ENCODE data around the gene ZNF311. TPM values are rescaled to one million over a fixed set of nuclear protein-coding genes. Genes with fewer than 3 reads are reported as not detected.
"Not testable (repeated sequence)": the region's sequence is repeated elsewhere in the genome, so short reads cannot be mapped to it uniquely, and the experiment has no call there.

ZNF311 gene
- total RNA-seq, 1 donor, result 1.3 TPM

DNA sequence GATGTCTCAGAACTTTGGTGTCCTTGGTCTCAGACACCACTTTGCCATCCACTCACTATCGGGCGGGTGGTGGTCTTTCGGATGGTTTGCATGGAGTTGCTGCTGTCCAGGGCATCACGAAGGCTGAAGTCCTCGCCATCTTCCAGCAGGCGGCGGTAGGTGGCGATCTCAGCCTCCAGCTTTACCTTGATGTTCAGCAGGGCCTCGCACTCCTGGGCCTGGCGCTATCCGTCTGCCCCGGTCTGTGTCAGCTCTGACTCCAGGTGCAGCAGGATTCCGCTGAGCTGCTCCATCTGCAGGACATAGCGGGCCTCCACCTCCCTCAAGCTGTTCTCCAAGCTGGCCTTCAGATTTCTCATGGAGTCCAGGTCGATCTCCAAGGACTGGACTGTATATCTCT, 36.0 kb downstream of the ZNF311 start:
- no peak for DNase-seq (ENCODE audit: low read depth)
- no peak overlapping the region for H3K4me3 ChIP-seq (ENCODE audit: low read depth, low read length)
- TF ChIP-seq, protein P1, sequence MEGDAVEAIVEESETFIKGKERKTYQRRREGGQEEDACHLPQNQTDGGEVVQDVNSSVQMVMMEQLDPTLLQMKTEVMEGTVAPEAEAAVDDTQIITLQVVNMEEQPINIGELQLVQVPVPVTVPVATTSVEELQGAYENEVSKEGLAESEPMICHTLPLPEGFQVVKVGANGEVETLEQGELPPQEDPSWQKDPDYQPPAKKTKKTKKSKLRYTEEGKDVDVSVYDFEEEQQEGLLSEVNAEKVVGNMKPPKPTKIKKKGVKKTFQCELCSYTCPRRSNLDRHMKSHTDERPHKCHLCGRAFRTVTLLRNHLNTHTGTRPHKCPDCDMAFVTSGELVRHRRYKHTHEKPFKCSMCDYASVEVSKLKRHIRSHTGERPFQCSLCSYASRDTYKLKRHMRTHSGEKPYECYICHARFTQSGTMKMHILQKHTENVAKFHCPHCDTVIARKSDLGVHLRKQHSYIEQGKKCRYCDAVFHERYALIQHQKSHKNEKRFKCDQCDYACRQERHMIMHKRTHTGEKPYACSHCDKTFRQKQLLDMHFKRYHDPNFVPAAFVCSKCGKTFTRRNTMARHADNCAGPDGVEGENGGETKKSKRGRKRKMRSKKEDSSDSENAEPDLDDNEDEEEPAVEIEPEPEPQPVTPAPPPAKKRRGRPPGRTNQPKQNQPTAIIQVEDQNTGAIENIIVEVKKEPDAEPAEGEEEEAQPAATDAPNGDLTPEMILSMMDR (IDR thresholded peaks at IDR 0.05; ENCODE audit: insufficient read depth, low read length), result no peak

DNA sequence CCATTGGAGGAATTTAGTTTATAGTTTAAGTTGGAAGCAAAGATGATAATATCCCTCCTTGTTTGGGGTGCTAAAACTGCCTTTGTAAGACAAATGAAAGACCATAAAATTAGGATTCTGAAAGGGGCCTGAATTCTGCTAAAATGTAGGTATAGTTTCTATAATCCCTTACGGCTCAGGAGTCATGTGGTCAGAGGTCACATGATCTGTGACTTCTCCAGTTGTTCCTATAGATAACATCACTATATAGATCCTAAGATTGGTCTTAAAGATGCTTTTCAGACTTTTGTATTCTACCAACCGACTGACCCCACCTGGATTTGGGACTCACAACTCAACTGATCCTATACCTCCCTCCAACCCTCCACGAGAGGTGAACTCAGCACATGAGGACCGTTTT, 36.6 kb downstream of the ZNF311 start:
- TF ChIP-seq, protein P1 (IDR thresholded peaks at IDR 0.05; ENCODE audit: insufficient read depth, low read length), result no peak
- no peak overlapping the region for H3K4me3 ChIP-seq (ENCODE audit: low read depth, low read length)
- DNase-seq (ENCODE audit: low read depth), result no peak

DNA sequence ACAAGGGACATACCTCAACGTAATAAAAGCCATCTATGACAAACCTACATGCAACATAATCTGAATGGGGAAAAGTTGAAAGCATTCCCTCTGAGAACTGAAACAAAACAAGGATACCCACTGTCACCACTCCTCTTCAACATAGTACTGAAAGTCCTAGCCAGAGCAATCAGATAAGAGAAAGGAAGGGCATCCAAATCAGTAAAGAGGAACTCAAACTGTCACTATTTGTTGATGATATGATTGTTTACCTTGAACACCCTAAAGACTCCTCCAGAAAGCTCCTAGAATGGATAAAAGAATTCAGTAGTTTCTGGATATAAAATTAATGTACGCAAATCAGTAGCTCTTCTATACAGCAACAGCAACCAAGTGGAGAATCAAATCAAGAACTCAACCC, 39.4 kb downstream of the ZNF311 start:
- no peak for DNase-seq (ENCODE audit: low read depth)
- TF ChIP-seq, protein P1 (IDR thresholded peaks at IDR 0.05; ENCODE audit: insufficient read depth, low read length), result no peak
- H3K4me3 ChIP-seq (ENCODE audit: low read depth, low read length), result no peak overlapping the region

DNA sequence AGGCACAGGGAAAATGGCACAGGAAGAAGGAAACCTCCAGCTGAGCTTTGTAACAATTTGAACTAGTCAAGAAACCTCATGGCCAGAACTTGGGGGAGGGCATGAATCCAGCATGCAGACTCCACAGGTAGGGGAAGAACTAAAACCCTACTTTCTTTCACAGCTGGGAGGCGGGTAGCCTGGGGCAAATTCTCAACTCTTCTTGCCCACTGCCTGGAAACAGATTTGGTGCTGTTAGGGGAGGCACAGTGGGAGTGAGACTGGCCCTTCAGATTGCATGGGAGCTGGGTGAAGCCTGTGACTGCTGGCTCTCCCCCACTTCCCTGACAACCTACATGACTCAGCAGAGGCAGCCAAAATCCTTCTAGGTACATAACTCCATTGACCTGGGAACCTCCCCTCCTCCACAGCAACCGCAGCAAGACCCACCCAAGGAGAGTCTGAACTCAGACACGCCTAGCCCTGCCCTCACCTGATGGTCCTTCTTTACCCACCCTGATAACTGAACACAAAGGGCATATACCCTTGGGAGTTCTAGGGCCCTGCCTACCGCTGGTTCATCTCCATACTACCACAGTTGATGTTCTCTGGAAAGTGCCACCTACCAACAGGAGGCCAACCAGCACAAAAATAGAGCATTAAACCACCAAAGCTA, 44.1 kb downstream of the ZNF311 start:
- TF ChIP-seq, protein P1 (IDR thresholded peaks at IDR 0.05; ENCODE audit: insufficient read depth, low read length), result no peak
- no peak for DNase-seq (ENCODE audit: low read depth)
- no peak overlapping the region for H3K4me3 ChIP-seq (ENCODE audit: low read depth, low read length)

DNA sequence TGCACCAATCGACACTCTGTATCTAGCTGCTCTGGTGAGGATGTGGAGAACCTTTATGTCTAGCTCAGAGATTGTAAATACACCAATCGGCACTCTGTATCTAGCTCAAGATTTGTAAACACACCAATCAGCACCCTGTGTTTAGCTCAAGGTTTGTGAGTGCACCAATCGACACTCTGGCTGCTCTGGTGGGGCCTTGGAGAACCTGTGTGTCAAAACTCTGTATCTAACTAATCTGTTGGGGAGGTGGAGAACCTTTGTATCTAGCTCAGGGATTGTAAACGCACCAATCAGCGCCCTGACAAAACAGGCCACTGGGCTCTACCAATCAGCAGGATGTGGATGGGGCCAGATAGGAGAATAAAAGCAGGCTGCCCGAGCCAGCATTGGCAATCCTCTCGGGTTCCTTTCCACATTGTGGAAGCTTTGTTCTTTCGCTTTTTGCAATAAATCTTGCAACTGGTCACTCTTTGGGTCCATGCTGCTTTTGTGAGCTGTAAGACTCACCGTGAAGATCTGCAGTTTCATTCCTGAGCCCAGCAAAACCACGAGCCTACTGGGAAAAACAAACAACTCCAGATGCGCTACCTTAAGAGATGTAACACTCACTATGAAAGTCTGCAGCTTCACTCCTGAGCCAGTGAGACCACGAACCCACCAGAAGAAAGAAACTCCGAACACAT, 46.4 kb downstream of the ZNF311 start:
- H3K4me3 ChIP-seq (ENCODE audit: low read depth, low read length); DNase-seq (ENCODE audit: low read depth): not testable (repeated sequence)

DNA sequence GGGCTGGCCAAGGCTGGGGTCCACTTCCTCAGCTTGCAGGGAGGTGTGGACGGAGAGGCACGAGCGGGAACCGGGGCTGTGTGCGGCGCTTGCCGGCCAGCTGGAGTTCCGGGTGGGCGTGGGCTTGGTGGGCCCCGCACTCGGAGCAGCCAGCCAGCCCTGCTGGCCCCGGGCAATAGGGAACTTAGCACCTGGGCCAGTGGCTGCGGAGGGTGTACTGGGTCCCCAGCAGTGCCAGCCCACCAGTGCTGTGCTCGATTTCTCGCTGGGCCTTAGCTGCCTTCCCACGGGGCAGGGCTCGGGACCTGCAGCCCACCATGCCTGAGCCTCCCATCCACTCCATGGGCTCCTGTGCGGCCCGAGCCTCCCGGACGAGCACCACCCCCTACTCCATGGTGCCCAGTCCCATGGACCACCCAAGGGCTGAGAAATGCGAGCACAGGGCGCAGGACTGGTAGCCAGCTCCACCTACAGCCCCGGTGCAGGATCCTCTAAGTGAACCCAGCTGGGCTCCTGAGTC, 47.3 kb downstream of the ZNF311 start:
- not testable (repeated sequence) for H3K4me3 ChIP-seq (ENCODE audit: low read depth, low read length); DNase-seq (ENCODE audit: low read depth)

DNA sequence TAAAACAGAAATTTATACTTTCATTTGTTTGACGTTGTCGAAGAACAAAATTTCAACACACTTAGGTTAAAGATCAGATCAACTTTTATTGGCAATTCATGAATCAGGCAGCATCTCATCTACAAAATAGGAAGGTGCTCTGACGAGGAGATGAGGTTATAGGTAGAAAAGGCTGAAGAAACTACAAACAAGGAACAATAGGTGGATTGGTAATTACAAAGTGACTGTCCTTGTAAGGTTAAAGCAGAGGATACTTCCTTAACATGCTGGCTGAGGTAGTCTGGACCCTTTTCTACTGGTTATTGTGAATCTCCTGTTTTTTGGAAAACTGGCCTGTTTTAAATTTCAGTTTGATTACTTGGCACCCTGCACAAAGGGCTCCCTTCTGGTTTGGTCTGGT, 48.8 kb downstream of the ZNF311 start:
- DNase-seq (ENCODE audit: low read depth), result no peak
- TF ChIP-seq, protein P1 (IDR thresholded peaks at IDR 0.05; ENCODE audit: insufficient read depth, low read length), result no peak
- no peak overlapping the region for H3K4me3 ChIP-seq (ENCODE audit: low read depth, low read length)
